Gastroesophageal sphincter (tissue), 4 donors: Measurements from ENCODE around the gene ADAT2. TPM values are rescaled to one million over a fixed set of nuclear protein-coding genes. Genes with fewer than 3 reads are reported as not detected.

Experiments used
- ATAC-seq: fragments of 150-250 bp; one replicate; pipeline ENCODE4 v1.9.1; 2016; ENCODE audit warnings: mild to moderate bottlenecking, moderate library complexity
- H3K27ac ChIP-seq, 4 donors: fragments of 200-600 bp; sonication (generic) in 3 of 4; 1 replicate in 3 of 4; 2 replicates in 1 of 4; pipeline ENCODE4 v1.5.1; 2016 to 2019
- H3K27me3 ChIP-seq: fragments of 200-600 bp; sonication (generic); one replicate; pipeline ENCODE4 v1.5.1; 2019
- H3K36me3 ChIP-seq, 2 donors: fragments of 200-600 bp; sonication (generic); one replicate each; pipeline ENCODE4 v1.5.1; 2019; ENCODE audit warnings: control low read depth in 1 of 2
- H3K4me1 ChIP-seq, 3 donors: fragments of 200-600 bp; sonication (generic); 1 replicate in 2 of 3; 2 replicates in 1 of 3; pipeline ENCODE4 v1.5.1; 2016 to 2019; ENCODE audit warnings: control low read depth in 2 of 3
- H3K4me3 ChIP-seq, 2 donors: fragments of 200-600 bp; sonication (generic); one replicate each; pipeline ENCODE4 v1.5.1; 2019; ENCODE audit warnings: mild to moderate bottlenecking in 1 of 2, moderate library complexity in 1 of 2
- H3K9me3 ChIP-seq, 3 donors: fragments of 200-600 bp; sonication (generic); one replicate each; pipeline ENCODE4 v1.5.1; 2017 to 2019; ENCODE audit warnings: control low read depth in 2 of 3
- EP300 ChIP-seq: sonication (generic); formaldehyde crosslinking; IDR thresholded peaks from one replicate; pipeline ENCODE4 v1.6.1; 2017; ENCODE audit warnings: antibody characterized with exemption, mild to moderate bottlenecking
- POLR2A ChIP-seq, 2 donors: fragments of 450-650 bp; IDR thresholded peaks; one replicate each; pipeline ENCODE4 v1.6.1; 2017; ENCODE audit warnings: antibody characterized with exemption in 2 of 2, mild to moderate bottlenecking in 2 of 2, moderate library complexity in 1 of 2
- POLR2AphosphoS5 ChIP-seq: sonication (generic); formaldehyde crosslinking; IDR thresholded peaks from one replicate; pipeline ENCODE4 v1.6.1; 2017; ENCODE audit warnings: antibody characterized with exemption
- WGBS, 2 donors: methylation state at CpG; one replicate each; pipeline ENCODE4 v1.1.5; 2018; ENCODE audit warnings: low coverage in 1 of 2; 5-methylcytosine and 5-hydroxymethylcytosine counted together
- total RNA-seq, 4 donors: library from RNA; depleted of rRNA; stranded (reverse); fragments of >200 nt; gene quantifications; one replicate each; pipeline ENCODE4 v1.1.0, GENCODE V29; 2016
- TF ChIP-seq, protein P1 (sequence below), 4 experiments: fragments of 200-600 bp in 2 of 4; fragments of 450-650 bp in 2 of 4; sonication (generic) in 1 of 4; IDR thresholded peaks; one replicate each; pipeline ENCODE4 v1.5.1; 2017 to 2019; ENCODE audit warnings: antibody characterized with exemption in 4 of 4, mild to moderate bottlenecking in 2 of 4, moderate library complexity in 2 of 4

Gene ADAT2
- total RNA-seq, 4 donors from 2014 or later: 2.7 to 7.8 (median 3.7) TPM

DNA sequence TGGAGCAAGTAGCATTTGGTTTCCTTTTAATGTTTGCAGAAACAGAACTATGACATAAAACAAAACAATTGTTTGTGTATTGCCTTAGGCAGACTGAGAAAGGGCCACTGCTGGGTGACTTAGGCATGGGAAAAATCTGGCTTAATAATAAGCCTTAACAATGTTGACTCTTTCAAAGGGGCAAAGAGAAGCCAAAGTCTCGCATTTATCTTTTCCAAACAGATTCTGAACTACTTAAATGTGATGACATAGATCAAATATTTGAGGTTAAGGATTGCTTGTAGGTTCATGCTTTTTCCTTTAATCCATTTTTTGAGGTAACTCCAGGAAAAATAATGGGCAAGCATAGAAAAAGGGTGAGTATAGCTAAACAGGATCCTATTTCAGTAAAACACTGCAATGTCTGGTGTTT is 39.6 kb downstream of the ADAT2 start:
- no peaks in the 10 kb centered on the region for H3K9me3 ChIP-seq
- no peaks in the 10 kb centered on the region for H3K27me3 ChIP-seq
- no peak overlapping the region for H3K27ac ChIP-seq
- TF ChIP-seq EP300 (no peak), POLR2AphosphoS5 (no peak), POLR2A (IDR thresholded peaks at IDR 0.05) (no peak)
- TF ChIP-seq, protein P1, sequence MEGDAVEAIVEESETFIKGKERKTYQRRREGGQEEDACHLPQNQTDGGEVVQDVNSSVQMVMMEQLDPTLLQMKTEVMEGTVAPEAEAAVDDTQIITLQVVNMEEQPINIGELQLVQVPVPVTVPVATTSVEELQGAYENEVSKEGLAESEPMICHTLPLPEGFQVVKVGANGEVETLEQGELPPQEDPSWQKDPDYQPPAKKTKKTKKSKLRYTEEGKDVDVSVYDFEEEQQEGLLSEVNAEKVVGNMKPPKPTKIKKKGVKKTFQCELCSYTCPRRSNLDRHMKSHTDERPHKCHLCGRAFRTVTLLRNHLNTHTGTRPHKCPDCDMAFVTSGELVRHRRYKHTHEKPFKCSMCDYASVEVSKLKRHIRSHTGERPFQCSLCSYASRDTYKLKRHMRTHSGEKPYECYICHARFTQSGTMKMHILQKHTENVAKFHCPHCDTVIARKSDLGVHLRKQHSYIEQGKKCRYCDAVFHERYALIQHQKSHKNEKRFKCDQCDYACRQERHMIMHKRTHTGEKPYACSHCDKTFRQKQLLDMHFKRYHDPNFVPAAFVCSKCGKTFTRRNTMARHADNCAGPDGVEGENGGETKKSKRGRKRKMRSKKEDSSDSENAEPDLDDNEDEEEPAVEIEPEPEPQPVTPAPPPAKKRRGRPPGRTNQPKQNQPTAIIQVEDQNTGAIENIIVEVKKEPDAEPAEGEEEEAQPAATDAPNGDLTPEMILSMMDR (IDR thresholded peaks at IDR 0.05): no peak
- no peaks in the 10 kb centered on the region for H3K4me1 ChIP-seq
- no peaks in the 10 kb centered on the region for H3K36me3 ChIP-seq
- no peak overlapping the region for H3K4me3 ChIP-seq
- no peak for ATAC-seq
- 88 to 90% methylated on average over 1 of the region's 1 CpG for WGBS, 2 donors

DNA sequence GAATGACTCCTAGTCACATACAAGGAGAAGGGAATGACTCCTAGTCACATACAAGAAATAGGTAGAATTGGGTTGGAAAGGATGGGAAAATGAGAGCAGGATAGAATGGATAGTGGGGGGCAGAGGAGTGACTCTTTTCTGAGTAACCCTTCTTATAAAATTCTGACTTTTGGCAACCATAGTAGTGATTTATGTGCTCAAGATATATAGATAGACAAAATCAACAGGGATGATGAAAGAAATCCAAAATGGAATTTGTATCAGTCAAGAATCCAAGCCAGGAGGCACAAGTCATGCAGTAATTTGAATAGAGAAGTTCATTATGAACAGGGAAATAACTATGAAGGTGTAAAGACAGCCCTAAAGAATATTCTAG is 41.7 kb downstream of the ADAT2 start:
- no peaks in the 10 kb centered on the region for H3K27me3 ChIP-seq
- no peak overlapping the region for H3K4me3 ChIP-seq
- TF ChIP-seq POLR2A (IDR thresholded peaks at IDR 0.05) (no peak), POLR2AphosphoS5 (no peak), EP300 (no peak)
- TF ChIP-seq, protein P1 (IDR thresholded peaks at IDR 0.05): no peak
- no peaks in the 10 kb centered on the region for H3K4me1 ChIP-seq
- H3K9me3 ChIP-seq: no peaks in the 10 kb centered on the region
- no peak overlapping the region for H3K27ac ChIP-seq
- H3K36me3 ChIP-seq: no peaks in the 10 kb centered on the region
- no peak for ATAC-seq

DNA sequence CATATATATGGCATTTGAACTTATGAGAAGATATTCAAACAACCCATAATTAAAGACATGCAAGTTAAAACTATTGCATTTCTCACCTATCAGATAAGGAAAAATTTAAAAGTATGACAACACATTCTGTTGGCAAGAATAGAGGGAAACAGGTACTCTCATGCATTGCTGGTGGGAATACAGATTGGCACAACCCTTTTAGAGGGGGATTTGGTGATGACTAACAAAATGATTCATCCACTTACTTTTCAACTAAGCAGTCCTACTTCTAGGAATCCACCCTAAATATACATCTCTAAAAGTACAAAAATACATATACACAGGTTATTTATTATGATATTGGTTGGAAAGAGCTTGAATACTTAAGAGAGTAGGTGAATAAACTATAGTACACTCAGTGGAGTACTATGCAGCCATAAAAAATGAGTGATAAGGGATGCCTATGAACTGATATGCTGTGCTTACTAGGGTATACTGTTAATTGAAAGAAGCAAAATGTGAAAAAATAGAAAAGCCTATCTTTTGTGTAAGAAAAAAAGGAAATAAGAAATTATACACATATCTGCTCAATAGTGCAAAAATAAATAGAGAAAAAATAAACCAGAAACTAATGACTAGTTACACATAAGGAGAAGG is 42.2 kb downstream of the ADAT2 start:
- H3K4me1 ChIP-seq: no peaks in the 10 kb centered on the region
- H3K9me3 ChIP-seq: no peaks in the 10 kb centered on the region
- H3K27ac ChIP-seq: no peak overlapping the region
- ATAC-seq: no peak
- no peaks in the 10 kb centered on the region for H3K27me3 ChIP-seq
- no peaks in the 10 kb centered on the region for H3K36me3 ChIP-seq
- TF ChIP-seq, protein P1 (IDR thresholded peaks at IDR 0.05): no peak
- TF ChIP-seq EP300: no peak
- no peak for TF ChIP-seq POLR2AphosphoS5
- no peak for TF ChIP-seq POLR2A (IDR thresholded peaks at IDR 0.05)
- H3K4me3 ChIP-seq: no peak overlapping the region

DNA sequence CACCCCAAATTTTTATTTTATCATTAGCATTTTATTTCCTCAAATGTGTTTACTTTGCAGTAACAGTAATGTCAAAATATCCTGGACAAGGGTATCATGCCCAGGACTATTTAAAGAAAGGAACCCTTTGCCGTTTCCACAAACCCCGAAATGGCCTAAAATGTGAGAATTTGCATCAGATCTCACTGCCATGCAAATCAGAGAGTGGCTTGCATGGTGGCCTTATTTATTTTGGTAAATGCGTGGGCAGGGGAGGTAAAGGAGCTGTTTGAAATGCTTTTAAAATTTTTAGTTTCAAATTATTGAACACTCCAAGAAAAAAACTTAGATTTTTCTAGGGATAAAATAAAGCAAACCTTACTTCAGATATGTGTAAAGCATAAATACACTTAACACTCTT is 43.8 kb downstream of the ADAT2 start:
- Histone ChIP-seq H3K9me3 (no peaks in the 10 kb centered on the region), H3K27me3 (no peaks in the 10 kb centered on the region), H3K4me3 (no peak overlapping the region), H3K27ac (no peak overlapping the region), H3K4me1 (no peaks in the 10 kb centered on the region), H3K36me3 (no peaks in the 10 kb centered on the region)
- 72 to 87% methylated on average over 3 of the region's 3 CpGs for WGBS, 2 donors
- TF ChIP-seq, protein P1 (IDR thresholded peaks at IDR 0.05): no peak
- no peak for TF ChIP-seq POLR2A (IDR thresholded peaks at IDR 0.05)
- no peak for TF ChIP-seq POLR2AphosphoS5
- TF ChIP-seq EP300: no peak
- no peak for ATAC-seq

DNA sequence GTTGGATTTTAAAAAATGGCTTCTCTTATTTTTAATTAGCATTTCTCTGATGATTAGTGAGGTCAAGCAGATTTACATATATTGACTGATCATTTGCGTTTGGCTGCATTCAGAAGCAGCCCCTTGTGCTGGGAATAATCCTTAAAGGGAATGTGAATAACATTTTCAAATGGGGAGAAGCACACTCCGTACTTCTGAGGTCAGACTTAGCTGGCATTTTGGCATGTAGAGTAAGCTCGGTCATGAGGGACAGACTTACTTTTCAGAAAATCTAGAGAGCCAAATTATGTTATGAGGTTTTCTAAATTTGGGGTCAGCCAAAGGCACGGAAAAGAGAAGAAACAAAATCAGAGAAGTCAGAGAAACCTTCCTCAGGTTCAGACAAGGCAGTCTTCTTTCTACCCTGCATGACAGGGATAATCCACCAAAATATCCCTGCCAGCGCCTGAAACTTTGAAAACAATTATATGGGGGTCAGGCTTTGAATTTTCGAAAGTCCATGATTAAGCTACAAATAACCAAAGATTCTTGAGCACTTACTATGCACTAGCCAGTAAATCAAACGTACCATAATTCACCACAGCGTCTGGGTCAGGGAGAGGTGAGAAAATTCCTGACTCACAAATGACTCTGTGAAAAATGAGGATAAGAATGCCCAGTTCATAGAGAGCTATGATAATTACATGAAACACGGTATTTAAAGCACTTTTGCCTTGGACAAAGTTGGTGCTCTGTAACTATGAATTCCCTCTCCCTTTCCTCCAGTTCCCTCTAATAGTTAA is 44.9 kb downstream of the ADAT2 start:
- no peak overlapping the region for H3K4me3 ChIP-seq
- WGBS, 2 donors: 63 to 65% methylated on average over 8 to 9 of the region's 9 CpGs

More for the DNA sequence above, 44.9 kb downstream of the ADAT2 start:
- TF ChIP-seq, protein P1 (IDR thresholded peaks at IDR 0.05): no peak
- TF ChIP-seq EP300 (no peak), POLR2AphosphoS5 (no peak), POLR2A (IDR thresholded peaks at IDR 0.05) (no peak)
- Histone ChIP-seq H3K27me3 (no peaks in the 10 kb centered on the region), H3K36me3 (no peaks in the 10 kb centered on the region), H3K4me1 (no peaks in the 10 kb centered on the region), H3K9me3 (no peaks in the 10 kb centered on the region), H3K27ac (no peak overlapping the region)
- ATAC-seq: no peak
